Activated naive CD8-positive, alpha-beta T cell (primary cell): ENCODE measurements around the gene UBE3D.
"Not testable (repeated sequence)": the region's sequence is repeated elsewhere in the genome, so short reads cannot be mapped to it uniquely, and the experiment has no call there.

Experiments used
- H3K27ac Mint-ChIP-seq: one replicate; pipeline ENCODE4 v1.8.0; 2021; ENCODE audit warnings: mixed read lengths
- H3K27me3 Mint-ChIP-seq: one replicate; pipeline ENCODE4 v1.8.0; 2021; ENCODE audit warnings: mixed read lengths
- H3K36me3 Mint-ChIP-seq: one replicate; pipeline ENCODE4 v1.8.0; 2021; ENCODE audit warnings: mixed read lengths
- H3K4me1 Mint-ChIP-seq: one replicate; pipeline ENCODE4 v1.8.0; 2021; ENCODE audit warnings: low read depth, mixed read lengths
- H3K4me3 Mint-ChIP-seq: one replicate; pipeline ENCODE4 v1.8.0; 2021; ENCODE audit warnings: mild to moderate bottlenecking, mixed read lengths
- H3K9me3 Mint-ChIP-seq: one replicate; pipeline ENCODE4 v1.8.0; 2021; ENCODE audit warnings: low read depth, mixed read lengths

The UBE3D gene

DNA sequence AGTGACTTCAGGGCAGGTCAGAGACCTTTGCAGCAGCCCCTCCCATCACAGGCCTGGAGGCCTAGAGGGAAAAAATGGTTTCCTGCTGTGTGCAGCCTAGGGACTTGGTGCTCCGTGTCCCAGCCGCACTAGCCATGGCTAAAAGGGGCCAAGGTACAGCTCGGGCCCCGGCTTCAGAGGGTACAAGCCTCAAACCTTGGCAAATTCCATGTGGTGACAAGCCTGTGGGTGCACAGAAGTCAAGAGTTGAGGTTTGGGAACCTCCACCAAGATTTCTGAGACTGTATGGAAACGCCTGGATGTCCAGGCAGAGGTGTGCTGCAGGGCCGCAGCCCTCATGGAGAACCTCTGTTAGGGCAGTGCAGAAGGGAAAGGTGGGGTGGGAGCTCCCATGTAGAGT, 34.0 kb downstream of the UBE3D start:
- peaks cover 51% of the 10 kb centered on the region for H3K36me3 Mint-ChIP-seq
- H3K27ac Mint-ChIP-seq, result no peak overlapping the region
- peaks cover 6% of the 10 kb centered on the region for H3K9me3 Mint-ChIP-seq
- H3K4me3 Mint-ChIP-seq, result no peak overlapping the region
- no peaks in the 10 kb centered on the region for H3K27me3 Mint-ChIP-seq
- no peaks in the 10 kb centered on the region for H3K4me1 Mint-ChIP-seq

DNA sequence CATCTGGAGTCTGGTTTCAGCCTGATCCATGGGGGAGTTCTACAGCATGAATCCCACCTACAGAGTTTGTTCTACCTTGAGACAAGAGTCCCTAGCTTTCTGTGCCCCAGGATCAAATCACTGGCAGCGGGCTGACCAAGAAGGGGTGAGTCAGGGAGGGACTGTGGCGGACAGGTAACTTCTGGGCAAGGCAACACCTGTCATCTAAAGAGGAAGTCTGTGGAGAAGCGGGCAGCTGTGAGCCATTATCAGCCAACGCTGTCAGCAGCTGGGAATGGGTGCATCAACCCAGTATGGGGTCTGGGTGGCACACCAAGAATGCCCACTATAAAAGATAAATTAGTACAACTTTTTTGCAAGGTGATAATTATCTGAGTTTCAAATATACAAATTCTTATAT, 45.9 kb downstream of the UBE3D start:
- Mint-ChIP-seq H3K9me3 (no peaks in the 10 kb centered on the region), H3K36me3 (peaks cover 56% of the 10 kb centered on the region), H3K4me1 (no peaks in the 10 kb centered on the region), H3K27me3 (no peaks in the 10 kb centered on the region), H3K4me3 (no peak overlapping the region), H3K27ac (no peak overlapping the region)

DNA sequence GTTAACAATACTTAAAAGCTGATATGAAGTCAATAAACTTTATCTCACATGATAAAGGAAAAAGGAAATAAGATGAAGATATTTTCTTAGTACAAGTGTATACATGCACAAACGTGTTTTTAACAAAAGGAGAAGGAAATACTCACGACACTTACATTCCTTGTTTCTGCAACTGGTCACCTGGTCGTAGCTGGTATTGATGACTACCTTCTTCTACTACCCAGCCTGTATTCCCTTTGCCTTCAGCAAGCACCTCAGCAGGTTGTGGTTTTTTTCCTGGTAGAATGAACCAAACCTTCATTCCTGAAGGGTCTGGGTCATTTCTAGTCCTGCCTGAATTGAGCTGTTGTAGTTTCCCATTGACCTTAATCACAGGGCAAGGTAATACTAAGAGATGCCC, 54.5 kb downstream of the UBE3D start:
- not testable (repeated sequence) for H3K4me3 Mint-ChIP-seq, H3K9me3 Mint-ChIP-seq, H3K27ac Mint-ChIP-seq, H3K27me3 Mint-ChIP-seq
- peaks cover 55% of the 10 kb centered on the region for H3K36me3 Mint-ChIP-seq
- peaks cover 16% of the 10 kb centered on the region for H3K4me1 Mint-ChIP-seq

DNA sequence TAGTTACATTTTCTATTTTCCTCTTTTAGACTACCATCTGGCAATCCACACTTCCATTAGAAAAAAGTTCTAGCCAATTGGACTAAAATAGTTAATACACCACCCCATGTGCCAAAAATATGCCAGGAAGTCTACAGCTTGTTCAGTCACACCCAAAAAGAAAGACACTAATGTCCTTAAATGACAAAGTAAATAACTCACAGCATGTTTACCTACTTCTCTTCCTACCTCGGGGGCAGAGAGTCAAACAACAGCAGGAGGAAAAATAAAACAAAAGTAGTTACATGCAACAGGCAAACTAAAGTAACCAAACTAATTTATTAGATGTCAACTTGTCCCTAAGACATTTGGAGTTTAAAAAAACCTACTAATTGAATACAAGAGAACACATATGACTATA, 57.0 kb downstream of the UBE3D start:
- no peak overlapping the region for H3K4me3 Mint-ChIP-seq
- peaks cover 32% of the 10 kb centered on the region for H3K36me3 Mint-ChIP-seq
- no peaks in the 10 kb centered on the region for H3K9me3 Mint-ChIP-seq
- H3K4me1 Mint-ChIP-seq, result peaks cover 16% of the 10 kb centered on the region
- H3K27me3 Mint-ChIP-seq, result no peaks in the 10 kb centered on the region
- no peak overlapping the region for H3K27ac Mint-ChIP-seq

DNA sequence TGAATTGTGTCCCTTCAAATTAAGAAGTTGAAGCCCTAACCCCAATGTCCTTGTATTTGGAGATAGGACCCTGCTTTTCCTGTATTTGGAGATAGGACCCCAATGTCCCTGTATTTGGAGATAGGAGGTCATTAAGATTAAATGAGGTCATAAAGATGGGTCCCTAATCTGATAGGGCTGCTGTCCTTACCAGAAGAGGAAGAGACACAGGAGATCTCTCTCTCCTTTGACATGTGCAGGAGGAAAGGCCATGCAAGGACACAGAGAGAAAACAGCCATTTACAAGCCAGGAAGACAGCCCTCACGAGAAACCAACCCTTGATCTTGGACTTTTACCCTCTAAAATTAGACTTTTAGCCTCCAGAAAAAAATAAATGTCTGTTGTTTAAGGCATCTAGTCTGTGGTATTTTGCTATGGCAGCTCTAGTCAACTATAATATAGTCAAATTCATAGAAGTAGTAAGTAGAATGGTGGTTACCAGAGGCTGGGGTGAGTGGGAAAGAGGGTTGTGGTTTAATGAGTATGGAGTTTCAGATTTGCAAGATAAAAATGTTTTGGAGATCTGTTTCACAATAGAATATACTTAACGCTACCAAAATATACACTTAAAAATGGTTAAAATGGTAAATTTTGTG, 59.3 kb downstream of the UBE3D start:
- peaks cover 16% of the 10 kb centered on the region for H3K4me1 Mint-ChIP-seq
- no peak overlapping the region for H3K4me3 Mint-ChIP-seq
- no peaks in the 10 kb centered on the region for H3K9me3 Mint-ChIP-seq
- no peaks in the 10 kb centered on the region for H3K27me3 Mint-ChIP-seq
- H3K27ac Mint-ChIP-seq, result no peak overlapping the region
- peaks cover 25% of the 10 kb centered on the region for H3K36me3 Mint-ChIP-seq

DNA sequence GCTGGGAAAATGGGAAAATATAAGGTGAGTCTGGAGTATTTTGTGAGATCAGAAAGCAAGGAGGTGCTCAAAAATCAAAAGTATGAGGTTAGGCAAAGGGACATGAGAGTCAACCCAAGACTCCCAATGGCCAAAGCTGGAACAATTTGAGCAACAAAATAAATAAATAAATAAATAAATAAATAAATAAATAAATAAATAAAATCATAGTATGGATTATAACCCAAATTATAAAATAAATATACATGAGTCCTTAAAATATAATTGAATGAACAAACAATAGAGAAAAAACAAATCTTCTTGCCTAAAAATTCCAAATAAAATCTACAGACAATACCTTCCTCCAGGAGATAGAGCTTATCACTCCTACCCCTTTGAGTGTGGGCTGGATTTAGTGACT, 69.5 kb downstream of the UBE3D start:
- no peaks in the 10 kb centered on the region for H3K27me3 Mint-ChIP-seq
- no peak overlapping the region for H3K4me3 Mint-ChIP-seq
- H3K9me3 Mint-ChIP-seq, result no peaks in the 10 kb centered on the region
- no peaks in the 10 kb centered on the region for H3K4me1 Mint-ChIP-seq
- H3K27ac Mint-ChIP-seq, result no peak overlapping the region
- H3K36me3 Mint-ChIP-seq, result peaks cover 43% of the 10 kb centered on the region

DNA sequence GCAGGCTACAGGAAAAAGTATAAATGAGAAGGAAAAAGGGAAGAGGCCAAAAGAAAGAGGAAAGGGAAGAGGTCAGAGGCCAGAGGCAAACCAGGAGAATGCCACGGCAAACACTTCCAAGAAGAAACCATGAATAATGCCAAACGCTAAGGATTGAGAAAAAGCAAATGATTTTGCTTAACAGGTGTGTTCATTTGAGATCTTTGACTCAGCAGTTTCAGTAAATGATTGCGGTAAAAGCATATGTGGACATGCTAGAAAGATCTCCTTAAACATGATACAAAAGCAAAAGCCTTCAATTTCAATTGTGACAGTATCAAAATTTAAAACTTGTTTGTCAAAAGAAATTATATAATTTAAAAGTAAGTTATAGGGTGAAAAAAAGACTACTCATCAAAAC, 70.6 kb downstream of the UBE3D start:
- Mint-ChIP-seq H3K4me3 (no peak overlapping the region), H3K27ac (no peak overlapping the region)

DNA sequence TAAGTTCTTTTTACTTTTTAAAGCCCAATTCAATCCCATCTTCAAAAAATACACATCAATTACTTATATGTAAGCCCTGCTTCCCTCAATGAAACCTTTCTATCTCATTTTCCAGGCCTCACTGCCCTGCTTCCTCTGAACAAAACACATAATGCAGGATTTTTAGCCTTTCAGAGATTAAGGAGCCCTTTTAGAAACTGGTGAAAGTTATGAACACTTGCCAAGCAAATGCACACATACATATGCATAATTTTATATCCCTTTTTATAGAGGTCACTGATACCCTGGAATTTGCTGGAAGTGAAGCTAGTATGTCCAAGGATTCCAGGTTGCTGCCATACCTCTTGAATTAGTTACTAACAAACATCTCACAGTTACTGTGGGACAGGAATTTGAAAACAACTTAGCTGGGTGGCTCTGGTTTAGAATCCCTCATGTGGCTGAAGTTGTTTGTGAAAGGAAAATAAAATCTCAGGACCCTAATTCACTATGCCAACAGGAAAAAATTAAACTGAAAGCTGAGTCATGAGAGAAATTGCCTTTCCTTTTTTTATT, 75.8 kb downstream of the UBE3D start:
- H3K9me3 Mint-ChIP-seq, result no peaks in the 10 kb centered on the region
- no peaks in the 10 kb centered on the region for H3K4me1 Mint-ChIP-seq
- H3K27ac Mint-ChIP-seq, result no peak overlapping the region
- H3K27me3 Mint-ChIP-seq, result no peaks in the 10 kb centered on the region
- peaks cover 22% of the 10 kb centered on the region for H3K36me3 Mint-ChIP-seq
- no peak overlapping the region for H3K4me3 Mint-ChIP-seq

More for the DNA sequence above, 70.6 kb downstream of the UBE3D start:
- Mint-ChIP-seq H3K36me3 (peaks cover 42% of the 10 kb centered on the region), H3K27me3 (no peaks in the 10 kb centered on the region), H3K4me1 (no peaks in the 10 kb centered on the region), H3K9me3 (no peaks in the 10 kb centered on the region)

DNA sequence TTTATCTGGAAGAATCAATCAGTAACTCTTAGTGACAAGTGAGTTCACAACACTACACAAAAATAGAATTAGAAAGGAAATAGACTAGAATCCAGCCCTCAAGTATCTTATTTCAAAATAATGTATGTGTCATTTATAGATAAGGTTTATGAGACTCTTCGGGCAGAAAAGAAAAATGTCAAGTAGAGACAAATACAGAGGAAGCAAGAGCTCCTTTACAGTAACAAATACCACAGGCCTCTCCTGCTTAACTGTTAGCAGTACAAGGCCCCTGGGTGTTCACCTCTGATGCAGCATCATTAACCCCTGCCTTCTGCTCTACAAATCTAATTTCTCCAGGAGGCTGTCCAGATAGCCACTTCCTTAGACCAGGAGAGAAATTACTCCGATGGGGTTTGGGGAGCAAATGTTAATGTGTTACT, 76.7 kb downstream of the UBE3D start:
- Mint-ChIP-seq H3K4me3 (no peak overlapping the region), H3K36me3 (peaks cover 13% of the 10 kb centered on the region), H3K4me1 (no peaks in the 10 kb centered on the region), H3K27me3 (no peaks in the 10 kb centered on the region), H3K9me3 (no peaks in the 10 kb centered on the region), H3K27ac (no peak overlapping the region)

DNA sequence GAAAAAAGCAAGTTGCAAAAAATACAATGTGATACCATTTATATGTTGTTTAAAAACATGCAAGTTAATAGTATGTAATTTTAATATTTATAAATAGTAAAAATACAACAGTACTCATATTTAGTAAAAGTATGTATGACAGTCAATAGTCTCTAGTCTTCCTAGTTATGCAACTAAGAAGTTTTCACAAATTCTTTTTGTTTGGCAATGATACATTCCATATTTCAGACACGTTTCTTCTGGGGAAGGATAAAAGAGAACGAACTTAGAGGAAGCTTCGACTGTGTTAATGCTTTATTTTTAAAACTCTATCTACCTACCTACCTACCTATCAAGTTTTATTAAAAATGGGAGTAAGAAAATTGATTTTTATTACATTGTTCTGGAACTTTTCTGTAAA, 77.7 kb downstream of the UBE3D start:
- no peaks in the 10 kb centered on the region for H3K9me3 Mint-ChIP-seq
- H3K36me3 Mint-ChIP-seq, result peaks cover 7% of the 10 kb centered on the region
- H3K27ac Mint-ChIP-seq, result no peak overlapping the region
- no peak overlapping the region for H3K4me3 Mint-ChIP-seq
- H3K4me1 Mint-ChIP-seq, result no peaks in the 10 kb centered on the region
- no peaks in the 10 kb centered on the region for H3K27me3 Mint-ChIP-seq

DNA sequence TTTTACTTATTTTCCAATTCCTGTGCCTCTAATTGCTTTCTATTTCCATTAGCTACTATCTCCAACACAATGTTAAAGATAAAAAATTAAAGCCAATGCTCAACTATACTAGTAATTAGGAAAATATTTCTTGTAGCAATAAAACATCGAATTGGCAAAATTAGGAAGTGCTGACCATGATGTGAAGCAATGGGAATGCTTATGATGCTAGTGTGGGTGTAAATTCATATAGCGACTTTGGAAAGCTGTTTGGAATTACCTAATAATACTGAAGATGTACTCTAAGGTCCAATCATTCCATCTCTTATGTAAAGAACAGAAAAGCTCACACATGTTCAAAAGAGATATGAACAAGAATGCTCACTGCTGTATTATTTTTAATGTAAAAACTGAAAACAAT, 78.2 kb downstream of the UBE3D start:
- Mint-ChIP-seq H3K36me3 (peaks cover 7% of the 10 kb centered on the region), H3K9me3 (no peaks in the 10 kb centered on the region), H3K4me1 (no peaks in the 10 kb centered on the region)

DNA sequence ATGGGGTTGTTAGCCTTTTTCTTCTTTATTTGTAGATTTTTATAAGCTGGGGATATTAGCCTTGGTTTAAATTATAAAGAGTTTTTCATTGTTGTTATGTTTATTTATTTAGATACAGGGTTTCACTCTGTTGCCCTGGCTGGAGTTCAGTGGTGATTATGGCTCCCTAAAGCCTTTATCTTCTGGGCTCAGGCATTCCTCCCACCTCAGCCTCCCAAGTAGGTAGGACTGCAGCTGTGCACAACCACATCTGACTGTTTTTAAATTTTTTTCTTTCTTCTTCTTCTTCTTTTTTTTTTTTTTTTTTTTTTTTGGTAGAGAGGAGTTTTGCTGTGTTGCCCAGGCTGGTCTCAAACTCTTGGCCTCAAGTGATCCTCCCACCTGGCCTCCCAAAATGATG, 80.9 kb downstream of the UBE3D start:
- H3K27ac Mint-ChIP-seq, result no peak overlapping the region
- H3K36me3 Mint-ChIP-seq, result peaks cover 10% of the 10 kb centered on the region
- no peaks in the 10 kb centered on the region for H3K9me3 Mint-ChIP-seq
- H3K27me3 Mint-ChIP-seq, result no peaks in the 10 kb centered on the region
- H3K4me1 Mint-ChIP-seq, result no peaks in the 10 kb centered on the region
- H3K4me3 Mint-ChIP-seq, result no peak overlapping the region

More for the DNA sequence above, 78.2 kb downstream of the UBE3D start:
- Mint-ChIP-seq H3K4me3 (no peak overlapping the region), H3K27ac (no peak overlapping the region), H3K27me3 (no peaks in the 10 kb centered on the region)

DNA sequence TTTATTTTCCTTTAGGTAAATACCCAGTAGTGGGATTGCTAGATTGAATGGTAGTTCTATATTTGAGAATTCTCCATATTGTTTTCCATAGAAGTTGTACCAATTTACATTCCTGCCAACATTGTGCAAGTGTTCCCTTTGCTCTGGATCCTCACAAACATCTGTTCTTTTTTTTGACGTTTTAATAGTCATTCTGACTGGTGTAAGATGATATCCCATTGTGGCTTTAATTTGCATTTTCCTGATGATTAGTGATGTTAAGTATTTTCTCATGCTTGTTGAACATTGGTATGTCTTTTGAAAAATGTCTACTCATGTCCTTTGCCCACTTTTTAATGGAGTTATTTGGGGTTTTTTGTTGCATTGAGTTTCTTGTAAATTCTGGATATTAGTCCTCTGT, 85.6 kb downstream of the UBE3D start:
- Mint-ChIP-seq H3K9me3 (no peaks in the 10 kb centered on the region), H3K27ac (no peak overlapping the region), H3K4me3 (no peak overlapping the region), H3K4me1 (no peaks in the 10 kb centered on the region), H3K36me3 (peaks cover 12% of the 10 kb centered on the region), H3K27me3 (no peaks in the 10 kb centered on the region)

DNA sequence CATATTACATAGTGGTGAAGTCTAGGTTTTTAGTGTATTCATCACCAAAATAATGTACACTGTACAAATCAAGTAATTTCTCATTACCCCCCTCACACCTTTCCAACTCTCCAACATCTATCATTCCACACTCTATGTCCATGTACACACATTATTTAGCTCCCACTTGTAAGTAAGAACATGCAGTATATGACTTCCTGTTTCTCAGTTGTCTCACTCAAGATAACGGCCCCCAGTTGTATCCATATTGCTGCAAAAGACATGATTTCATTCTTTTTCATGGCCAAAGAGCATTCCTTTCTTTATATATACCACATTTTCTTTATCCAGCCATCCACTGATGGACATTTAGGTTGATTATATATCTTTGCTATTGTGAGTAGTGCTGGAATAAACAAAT, 86.0 kb downstream of the UBE3D start:
- Mint-ChIP-seq H3K4me1 (no peaks in the 10 kb centered on the region), H3K36me3 (peaks cover 12% of the 10 kb centered on the region)

DNA sequence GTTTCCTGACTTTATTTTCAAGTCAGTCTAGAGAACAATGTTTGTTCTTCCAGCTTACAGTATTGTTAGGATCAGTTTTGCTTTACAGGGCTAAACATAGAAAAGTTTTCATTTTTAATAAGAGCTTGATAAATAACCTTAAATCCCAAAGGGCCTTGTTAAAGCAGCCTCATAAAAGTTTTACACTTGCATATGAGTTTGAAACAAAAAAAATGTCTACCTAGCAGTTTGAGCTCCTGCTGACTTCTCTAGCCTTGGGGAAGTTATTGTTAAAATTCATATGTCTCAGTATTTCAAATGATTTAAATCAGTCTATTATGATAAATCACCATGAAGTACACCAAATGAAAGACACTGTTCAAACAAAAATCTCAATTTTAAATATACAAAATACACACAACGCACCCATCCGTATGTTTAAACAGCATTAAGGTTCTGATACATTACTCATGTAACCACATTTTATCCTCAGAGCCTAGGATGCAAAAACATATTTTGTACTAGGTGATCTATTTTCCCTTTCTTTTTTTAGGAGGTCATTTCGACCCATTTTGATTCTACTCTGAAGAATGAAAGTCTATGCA, 87.2 kb downstream of the UBE3D start:
- no peak overlapping the region for H3K27ac Mint-ChIP-seq
- peaks cover 15% of the 10 kb centered on the region for H3K36me3 Mint-ChIP-seq
- no peaks in the 10 kb centered on the region for H3K9me3 Mint-ChIP-seq
- no peak overlapping the region for H3K4me3 Mint-ChIP-seq
- no peaks in the 10 kb centered on the region for H3K4me1 Mint-ChIP-seq
- H3K27me3 Mint-ChIP-seq, result no peaks in the 10 kb centered on the region

More for the DNA sequence above, 86.0 kb downstream of the UBE3D start:
- H3K27ac Mint-ChIP-seq, result no peak overlapping the region
- no peaks in the 10 kb centered on the region for H3K9me3 Mint-ChIP-seq
- no peak overlapping the region for H3K4me3 Mint-ChIP-seq
- no peaks in the 10 kb centered on the region for H3K27me3 Mint-ChIP-seq

DNA sequence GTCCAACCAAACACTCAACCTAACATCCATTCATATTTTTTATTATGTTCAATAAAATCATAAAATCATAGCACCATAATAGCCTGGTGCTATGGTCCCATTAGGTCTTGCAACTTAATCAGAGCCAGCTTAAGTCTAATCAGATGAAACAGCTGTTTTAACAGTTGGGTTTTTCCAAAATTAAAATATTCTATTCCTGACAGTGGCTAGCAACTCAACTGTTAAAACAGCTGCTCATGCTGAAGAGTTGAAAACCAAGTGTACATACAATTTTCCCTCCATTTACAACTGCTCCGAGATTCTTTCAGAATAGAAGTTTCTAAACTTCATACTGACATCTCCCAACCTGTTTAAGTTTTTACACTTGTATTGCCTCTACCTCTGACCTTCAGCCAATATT, 89.5 kb downstream of the UBE3D start:
- Mint-ChIP-seq H3K4me3 (no peak overlapping the region), H3K4me1 (no peaks in the 10 kb centered on the region), H3K9me3 (no peaks in the 10 kb centered on the region), H3K27me3 (no peaks in the 10 kb centered on the region), H3K36me3 (peaks cover 9% of the 10 kb centered on the region), H3K27ac (no peak overlapping the region)
